ENCODE data around the gene ELMO3. TPM values are rescaled to one million over a fixed set of nuclear protein-coding genes. Genes with fewer than 3 reads are reported as not detected.

The ELMO3 gene, protein sequence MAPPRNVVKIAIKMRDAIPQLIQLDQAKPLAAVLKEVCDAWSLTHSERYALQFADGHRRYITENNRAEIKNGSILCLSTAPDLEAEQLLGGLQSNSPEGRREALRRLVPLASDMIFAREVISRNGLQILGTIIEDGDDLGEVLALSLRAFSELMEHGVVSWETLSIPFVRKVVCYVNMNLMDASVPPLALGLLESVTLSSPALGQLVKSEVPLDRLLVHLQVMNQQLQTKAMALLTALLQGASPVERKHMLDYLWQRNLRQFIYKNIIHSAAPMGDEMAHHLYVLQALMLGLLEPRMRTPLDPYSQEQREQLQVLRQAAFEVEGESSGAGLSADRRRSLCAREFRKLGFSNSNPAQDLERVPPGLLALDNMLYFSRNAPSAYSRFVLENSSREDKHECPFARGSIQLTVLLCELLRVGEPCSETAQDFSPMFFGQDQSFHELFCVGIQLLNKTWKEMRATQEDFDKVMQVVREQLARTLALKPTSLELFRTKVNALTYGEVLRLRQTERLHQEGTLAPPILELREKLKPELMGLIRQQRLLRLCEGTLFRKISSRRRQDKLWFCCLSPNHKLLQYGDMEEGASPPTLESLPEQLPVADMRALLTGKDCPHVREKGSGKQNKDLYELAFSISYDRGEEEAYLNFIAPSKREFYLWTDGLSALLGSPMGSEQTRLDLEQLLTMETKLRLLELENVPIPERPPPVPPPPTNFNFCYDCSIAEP
- 0.64 and 1.0 TPM in 2 replicates for total RNA-seq

DNA sequence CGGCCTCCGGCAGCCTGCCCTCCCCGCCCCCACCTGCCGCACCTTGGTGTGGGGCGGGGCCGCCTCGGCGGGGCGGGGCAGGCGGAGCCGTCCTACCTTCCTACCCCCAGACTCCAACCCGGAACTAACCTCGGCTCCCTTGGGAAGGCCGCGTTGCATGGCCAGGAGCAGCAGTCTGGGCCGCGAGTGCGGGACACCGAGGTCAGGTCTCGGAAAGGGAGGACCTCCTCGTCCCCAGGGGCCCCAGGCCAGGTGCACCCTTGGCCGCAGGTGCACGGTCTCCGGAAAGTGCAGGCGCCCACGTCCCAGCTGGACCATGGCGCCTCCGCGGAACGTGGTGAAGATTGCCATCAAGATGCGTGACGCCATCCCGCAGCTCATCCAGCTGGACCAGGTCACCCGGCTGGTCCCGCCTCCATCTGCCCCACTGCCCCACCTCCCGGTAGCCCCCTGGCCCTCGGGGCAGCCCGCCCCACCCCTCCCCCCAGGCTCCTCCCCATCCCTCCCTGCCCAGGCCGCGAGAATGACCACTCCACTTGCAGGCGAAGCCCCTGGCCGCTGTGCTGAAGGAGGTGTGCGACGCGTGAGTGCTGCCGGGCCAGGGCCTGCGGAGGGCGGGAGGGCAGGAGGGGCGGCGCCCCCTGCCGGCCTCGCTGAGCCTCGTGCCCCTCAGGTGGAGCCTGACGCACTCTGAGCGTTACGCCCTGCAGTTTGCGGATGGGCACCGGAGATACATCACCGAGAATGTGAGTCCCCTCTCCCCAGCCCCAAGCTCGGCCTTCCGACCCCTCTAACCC, at the start of gene ELMO3:
Gene ELMO3 (plus strand): TSS at position 121 of the 797 bp plus-strand sequence. CDS start 196 bp downstream, at position 317.
- no peak for DNase-seq (ENCODE audit: low read depth in 2 of 2)

DNA sequence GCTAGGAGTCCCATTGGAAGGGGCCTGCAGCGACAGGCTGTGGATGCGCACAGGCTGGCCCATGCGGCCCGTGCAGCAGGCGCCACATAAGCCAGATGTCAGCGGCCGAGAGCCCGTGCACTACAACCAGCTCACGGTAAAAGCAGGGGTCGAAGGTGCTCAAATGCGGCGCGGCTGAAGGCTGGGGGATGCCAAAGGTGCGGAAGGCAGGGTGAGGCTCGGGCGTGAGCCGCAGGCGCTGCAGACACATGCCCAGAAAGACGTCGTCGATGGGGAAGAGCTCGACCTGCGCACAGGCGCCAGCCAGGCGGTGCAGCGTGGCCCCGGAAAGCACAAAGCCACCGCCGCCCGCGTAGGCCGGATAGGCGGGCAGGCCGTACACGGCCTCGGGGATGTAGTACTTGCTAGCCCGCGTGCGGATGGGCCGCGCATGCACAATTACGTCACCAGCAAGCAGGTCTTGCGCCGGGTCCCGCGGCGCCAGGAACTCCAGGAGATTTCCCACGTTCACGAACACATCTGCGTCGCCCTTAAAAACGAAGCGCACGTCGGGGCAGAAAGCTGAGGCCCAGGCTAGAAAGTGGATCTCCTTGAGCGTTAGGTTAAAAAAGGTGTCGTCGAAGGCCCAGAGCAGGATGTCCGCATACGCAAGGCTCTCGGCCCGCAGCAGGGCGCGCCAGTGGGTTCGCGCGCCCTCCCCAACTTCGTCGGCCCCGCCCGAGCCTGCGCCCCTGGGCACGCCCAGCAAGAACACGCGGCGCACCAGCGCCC, 49.5 kb upstream of the ELMO3 start:
- no peak for DNase-seq (ENCODE audit: low read depth in 2 of 2)

DNA sequence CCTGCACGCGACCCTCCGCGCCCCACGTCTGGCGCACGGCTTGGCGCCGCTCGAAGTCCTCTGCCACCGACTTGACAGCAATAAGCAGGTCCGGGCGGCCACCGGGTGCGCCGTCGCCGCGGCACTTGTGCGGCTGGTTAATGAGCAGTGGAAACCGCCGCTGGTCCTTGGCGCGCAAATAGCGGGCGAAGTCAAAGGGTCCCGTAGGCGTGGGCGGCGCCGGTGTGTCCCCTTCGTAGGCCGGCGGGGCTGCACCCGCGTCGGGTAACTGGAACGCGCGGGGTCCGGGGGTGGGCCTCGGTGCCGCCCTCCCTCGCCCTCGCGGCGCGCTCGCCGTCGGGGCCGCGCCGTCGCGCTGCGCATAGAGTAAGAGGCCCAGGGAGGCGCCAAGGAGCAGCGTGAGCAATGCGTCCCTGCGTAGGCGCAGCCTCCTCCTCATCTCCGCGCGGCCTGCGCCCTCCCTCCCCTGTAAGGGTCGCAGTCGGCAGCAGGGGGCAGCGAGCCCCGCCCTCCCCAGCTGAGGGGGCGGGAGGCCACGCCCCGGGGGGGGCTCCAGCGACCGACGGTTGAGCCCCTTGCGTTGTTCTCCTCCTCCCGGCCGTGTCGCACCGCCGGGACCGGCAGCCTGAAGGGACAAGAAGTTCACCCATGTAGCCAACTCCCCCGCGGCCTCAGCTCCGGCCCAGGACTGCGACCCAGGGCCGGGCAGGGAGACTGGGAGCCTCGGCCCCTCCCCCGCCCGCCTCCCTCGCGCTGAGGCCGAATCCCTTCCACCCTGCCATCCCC, 48.7 kb upstream of the ELMO3 start:
- peak in 1 of 2 donors; percentile 44 for DNase-seq (ENCODE audit: low read depth in 2 of 2)

DNA sequence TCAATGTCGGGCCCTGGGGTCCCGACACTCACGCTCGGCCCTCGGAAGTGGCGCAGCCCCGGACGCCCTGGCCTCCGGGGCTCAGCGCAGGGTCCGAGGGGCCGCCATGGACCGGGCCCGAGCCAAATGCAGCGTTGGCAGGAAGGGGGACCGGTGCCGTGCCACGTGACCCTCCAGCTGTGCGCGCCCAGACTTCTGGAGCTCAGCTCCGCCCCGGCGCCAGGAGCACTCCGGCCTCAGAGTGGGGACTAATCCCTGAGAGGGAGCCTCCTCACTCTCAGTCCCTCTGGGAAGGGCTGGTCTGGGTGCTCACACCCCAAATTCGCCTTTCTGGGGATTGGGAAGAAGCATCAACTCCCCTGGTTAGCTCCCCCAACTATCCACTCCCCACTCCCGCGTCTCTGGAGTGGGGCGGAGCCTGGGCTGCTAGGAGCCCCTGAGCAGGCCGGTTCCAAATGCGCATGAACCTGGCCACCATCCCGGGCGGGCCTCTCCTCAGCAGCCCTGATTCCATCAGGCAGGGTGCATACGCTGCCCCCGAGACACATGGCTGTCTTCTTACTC, 48.0 kb upstream of the ELMO3 start, which contains the start of gene B3GNT9:
Gene B3GNT9 (minus strand): TSS at position 166 of the 564 bp plus-strand sequence. CDS start 513 bp downstream, outside the sequence.
- peak in 1 of 2 donors; percentile 40 for DNase-seq (ENCODE audit: low read depth in 2 of 2)

DNA sequence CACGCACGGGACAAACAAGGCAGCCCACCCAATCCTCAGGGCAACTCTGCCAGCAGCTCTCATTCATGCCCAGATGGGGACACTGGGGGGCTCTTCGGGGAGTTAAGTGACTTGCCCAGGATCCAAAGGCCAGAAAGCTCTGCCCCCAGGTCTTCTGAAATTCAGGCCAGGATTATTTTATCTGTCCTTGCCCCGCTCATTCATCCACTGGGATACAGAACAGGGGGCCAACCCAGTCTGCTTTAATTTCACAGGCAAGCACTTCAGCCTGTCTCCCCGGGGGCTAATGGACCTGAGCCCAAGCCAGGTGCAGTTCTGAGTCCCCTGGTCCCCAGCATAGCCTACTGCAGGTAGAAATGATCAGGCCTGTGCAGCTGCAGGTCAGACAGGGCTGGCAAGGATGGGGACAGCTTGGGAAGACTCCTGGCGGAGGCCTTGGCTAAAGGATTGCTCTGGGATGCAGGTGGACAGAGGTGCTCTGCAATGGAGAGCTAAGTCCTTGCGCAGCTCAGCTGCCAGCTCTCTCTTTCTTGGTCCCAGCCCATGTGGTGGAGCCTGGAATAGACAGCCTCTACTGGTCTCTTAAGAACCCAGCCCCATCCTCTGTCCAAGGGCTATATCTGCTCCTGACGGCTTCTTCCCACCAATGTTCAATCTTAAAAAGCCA, 47.4 kb upstream of the ELMO3 start:
- no peak for DNase-seq (ENCODE audit: low read depth in 2 of 2)

DNA sequence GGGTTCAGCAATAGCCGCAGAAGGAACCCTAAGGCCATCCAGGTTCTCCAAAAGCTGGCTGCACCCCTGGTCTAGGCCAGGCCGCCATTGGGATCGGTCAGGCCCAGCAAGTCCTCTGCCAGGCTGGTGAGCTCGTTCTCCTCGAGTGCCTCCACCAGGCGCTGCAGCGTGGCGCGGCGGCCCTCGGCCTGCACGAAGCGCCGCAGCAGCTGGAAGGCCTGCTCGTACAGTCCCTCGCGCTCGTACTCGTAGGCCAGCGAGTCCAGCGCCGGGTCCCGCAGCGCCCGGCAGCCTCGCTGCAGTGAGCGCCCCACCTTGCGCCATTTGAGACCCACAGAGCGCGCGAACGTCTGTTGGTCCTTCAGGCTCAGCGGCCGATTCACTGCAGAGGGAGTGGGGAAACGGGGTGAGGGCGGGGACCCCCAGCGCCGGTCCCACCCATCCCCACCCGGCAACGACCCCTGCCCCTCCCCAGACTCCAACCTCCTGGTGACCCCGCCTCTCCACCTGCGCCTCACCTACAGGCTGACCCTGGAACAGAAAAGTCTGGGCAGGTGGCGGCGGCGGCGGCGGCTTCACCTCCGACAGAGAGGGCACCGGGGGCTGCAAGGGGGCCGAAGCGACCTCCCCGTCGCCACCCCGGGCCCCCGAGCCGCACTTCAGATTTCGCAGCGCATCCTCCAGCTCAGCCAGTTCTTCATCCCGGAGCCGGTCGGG, 44.2 kb upstream of the ELMO3 start:
- DNase-seq (ENCODE audit: low read depth in 2 of 2) = no peak

DNA sequence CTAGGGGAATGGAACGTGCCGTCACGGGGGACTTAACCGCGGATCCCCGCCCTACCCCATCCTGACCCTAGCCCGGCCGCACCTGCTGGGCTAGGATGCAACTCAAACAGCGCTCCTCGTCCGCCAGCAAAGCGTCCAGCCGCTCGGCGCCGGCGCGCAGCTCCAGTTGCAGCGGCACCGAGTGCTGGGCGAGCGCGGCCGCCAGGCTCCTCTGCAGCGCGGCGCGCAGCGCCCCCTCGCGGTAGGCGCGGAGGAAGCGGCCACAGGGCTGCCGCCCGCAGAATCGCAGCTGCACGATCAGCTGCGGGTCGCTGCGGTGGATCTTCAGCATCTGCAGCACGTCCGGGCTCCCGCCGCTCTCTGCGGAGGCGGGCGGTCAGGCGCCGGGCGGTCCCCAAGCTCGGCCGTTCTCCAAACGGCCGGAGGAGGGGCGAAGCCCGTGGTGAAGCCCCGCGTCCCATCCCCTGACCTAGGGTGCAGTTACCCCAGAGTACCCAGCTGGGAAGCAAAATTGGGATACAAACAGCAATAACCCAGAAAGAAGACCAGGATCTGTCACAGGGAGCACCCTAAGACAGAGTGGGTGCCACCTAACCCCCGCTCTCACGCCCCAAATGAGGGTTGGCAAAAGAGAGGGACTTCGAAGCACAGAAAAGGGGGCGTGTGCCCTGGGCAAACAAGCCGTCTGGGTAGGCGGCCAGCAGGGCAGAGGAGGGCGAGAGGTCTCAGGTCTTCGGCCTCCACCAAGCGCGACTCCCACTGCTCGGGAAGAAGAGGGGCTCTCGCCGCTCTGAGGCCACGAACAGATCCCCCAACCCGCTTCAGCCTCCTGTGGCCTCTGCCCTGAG, 43.4 kb upstream of the ELMO3 start:
- DNase-seq (ENCODE audit: low read depth in 2 of 2) = peak; percentile 47 to 76

DNA sequence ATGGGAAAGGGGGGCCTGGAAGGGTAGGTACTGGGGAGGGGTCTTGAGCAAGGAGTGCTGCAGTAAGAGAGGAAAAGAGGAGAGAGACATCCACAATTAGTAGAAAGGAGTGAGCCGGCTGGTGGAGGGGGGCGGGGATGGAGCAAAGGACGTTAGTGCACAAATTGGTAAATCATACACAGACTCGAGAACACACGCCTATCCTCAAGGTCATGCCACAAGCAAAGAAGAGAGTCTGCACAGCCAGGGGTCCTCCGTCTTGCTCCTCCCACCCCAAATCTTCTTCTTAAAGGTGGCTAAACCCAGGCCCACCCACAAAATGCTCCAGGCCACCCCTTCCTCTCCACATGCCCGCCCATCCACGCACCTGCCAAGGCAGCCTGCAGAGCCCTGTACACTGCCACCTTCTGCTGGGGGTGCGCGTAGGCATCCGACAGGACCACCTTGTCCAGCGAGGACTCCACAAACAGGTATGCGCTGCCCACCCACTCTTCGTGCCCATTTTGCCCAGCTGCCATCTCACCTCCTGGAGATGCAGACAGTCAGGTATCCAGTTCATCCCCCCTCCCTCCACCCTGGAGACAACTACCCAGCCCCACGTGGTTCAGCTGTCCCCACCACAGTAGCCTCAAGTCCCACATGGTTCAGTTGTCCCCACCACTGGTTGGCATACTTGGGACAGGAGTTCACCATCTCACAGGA, 42.6 kb upstream of the ELMO3 start:
- DNase-seq (ENCODE audit: low read depth in 2 of 2) = no peak

DNA sequence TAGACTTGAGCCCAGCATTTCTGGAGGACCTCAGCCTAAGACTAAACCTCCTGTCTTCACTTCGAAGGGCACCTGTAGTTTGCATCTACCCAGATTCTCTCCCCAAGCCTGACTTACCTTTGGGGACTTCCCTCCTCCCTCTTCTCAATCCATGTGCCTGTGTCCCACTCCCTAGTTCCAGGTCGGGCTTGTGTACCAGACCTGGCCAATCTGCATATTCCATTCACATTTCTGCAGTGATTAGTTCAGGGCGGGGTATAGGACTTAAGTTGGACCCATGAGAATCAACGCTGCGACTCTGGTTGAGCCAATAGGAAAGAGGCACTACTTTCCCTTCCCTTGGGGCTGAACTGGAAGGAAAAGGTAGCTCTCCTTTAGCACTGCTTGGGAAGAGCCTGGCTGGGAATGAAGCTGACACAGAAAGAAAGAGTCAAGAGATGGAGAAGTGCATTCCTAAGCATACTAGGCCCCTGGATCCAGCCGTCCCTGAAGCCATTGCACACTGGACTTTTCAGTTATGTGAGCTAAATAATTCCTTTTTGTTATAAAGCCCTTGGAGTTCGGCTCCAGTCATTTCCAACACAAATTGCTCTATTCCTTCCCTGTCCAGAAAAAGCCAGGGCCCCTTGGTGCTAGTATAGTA, 41.7 kb upstream of the ELMO3 start:
- DNase-seq (ENCODE audit: low read depth in 2 of 2) = no peak

DNA sequence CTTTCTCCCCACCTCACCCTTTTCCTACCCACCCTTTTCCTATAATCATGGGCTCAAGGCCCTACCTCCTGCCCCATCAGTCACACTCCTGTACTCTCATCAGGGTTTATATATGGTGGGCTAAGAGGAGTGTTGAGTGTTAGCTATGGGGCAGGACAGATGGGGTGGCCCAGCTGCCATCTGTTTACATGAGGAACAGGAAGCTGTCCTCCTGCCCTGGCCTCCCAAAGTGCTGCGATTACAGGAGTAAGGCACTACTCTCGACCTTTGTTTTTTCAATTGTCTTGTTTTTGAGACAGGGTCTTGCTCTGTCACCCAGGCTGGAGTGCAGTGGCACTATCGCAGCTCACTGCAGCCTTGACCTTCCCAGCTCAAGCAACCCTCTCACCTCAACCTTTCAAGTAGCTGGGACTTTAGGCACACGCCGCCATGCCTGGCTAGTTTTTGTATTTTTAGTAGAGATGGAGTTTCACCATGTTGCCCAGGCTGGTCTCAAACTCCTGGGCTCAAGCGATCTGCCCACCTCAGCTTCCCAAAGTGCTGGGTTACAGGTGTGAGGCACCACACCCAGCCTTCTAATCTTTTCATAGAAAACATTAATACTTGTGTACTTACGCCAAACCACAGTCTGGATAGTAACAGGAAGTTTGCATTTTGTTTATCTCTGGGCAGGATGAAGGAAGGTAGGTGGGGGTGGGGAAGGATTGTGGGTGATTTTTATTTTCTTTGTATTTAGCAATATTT, 40.9 kb upstream of the ELMO3 start:
- no peak for DNase-seq (ENCODE audit: low read depth in 2 of 2)

DNA sequence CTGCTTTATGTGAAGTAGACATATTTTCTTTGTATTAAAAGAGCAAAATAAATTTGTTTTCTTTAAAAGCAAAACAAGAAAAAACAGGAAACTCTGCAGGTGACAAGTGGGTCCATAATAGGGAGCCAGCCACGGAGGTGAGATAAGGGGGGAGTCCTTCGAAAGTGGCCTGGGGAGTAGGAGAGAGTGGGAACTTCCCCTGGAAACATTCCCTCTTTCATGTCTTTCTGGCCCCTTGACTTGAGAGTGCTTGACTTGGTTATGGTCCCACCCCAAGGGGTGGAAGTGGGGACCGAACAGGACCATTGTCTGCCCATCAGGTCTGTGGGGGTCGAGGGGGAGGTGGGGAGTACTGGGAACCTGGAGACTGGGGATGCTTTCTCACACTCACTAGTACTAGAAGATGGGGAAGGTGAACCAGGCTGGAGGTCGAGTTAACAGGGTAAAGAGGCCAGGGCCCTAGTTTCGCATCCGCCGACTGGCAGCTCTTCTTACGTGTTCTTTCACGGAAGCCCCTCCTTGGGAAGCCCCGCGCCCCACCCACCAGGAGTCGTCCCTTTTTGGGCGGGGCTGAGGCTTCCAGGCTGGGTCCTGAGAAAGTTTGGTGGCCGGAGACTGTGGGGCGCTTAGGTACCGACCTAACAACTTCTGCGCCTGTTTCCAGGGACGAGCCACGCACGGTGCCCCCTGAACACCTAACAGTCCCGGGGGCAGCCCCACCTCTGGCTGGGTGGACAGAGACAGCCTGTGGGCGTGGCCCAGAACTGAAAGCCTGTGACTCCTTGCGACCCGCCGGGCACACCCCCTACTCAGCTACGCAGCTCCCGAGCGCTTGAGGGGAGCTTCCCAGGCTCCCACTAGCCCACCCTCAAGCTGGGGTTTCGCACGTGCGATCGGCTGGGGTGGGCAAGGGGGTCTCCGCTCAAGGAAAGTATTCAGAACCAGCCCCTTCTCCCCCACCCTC, 40.0 kb upstream of the ELMO3 start:
- DNase-seq (ENCODE audit: low read depth in 2 of 2) = peak in 1 of 2 donors; percentile 46

DNA sequence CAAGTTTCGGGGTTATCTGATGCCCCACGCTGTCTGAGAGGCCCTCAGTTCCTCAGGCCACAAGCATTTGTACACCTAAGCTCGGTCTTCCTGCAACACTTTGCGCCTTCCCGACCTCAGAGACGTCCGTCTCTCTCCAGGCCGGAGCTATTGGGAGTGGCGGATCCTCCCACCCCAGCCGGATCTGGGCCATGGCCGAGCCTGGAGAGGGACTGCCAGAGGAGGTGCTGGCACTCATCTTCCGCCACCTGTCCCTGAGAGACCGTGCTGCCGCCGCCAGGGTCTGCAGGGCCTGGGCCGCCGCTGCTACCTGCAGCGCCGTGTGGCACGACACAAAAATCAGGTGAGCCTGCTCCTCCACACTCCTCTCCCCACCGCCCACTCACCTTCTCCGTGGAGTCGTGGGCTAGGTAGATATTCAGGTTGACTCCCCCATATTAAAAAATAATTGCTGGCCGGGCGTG, 37.3 kb upstream of the ELMO3 start:
- no peak for DNase-seq (ENCODE audit: low read depth in 2 of 2)

DNA sequence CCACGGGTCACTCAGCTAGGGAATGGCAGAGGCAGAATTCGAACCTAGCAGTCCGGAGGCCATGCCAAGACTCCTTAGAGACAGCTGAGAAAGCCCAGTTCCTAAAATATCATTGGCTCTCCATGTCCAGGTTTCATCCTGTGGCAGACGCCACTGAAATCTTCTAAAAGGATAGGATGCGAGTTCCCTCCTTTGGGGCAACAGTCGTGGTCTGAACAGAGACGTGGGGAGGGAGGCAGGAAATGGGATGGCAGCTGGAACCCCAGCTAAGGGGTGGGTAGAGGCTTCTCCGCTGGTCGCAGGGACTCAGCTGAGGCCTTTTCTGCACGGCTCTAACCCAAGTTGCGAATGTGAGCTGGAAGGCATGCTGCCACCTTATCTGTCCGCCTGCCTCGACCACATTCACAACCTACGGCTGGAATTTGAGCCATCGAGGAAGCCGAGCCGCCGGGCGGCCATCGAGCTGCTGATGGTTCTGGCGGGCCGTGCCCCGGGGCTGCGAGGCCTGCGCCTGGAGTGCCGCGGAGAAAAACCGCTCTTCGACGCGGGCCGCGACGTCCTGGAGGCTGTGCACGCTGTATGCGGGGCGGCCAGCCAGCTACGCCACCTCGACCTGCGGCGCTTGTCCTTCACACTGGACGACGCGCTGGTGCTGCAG, 36.3 kb upstream of the ELMO3 start:
- no peak for DNase-seq (ENCODE audit: low read depth in 2 of 2)
